H1 (cell line): ENCODE data around the gene RPS26. TPM values are rescaled to one million over a fixed set of nuclear protein-coding genes. Genes with fewer than 3 reads are reported as not detected.

Experiments
- CTCF ChIA-PET: fragments of 300-600 bp; sonication (Branson Sonifier 250); formaldehyde crosslinking; loops from one replicate; lab custom pipeline; 2021; ENCODE audit not compliant: partially characterized antibody; lab: Charles Lee
- POLR2A ChIA-PET: fragments of 300-600 bp; sonication (Branson Sonifier 250); formaldehyde crosslinking; loops from one replicate; lab custom pipeline; 2021; ENCODE audit warnings: inconsistent platforms; ENCODE audit not compliant: partially characterized antibody; lab: Charles Lee
- DNase-seq, 2 experiments: peaks; one replicate each; pipeline versions ENCODE4 v3.0.0 to v3.0.0-alpha.2; 2010 to 2022; ENCODE audit warnings: low spot score in 2 of 2, low read depth in 1 of 2, mixed read lengths in 1 of 2
- FAIRE-seq: peaks from 2 replicates; lab custom pipeline; 2011; peaks lifted over from hg19 to GRCh38; lab: Jason Lieb, UNC
- H2AFZ ChIP-seq: 2 replicates; pipeline ENCODE4 v1.8.1; 2012; ENCODE audit warnings: low read length, inconsistent platforms
- H2AK5ac ChIP-seq: 2 replicates; pipeline ENCODE4 v1.6.1; 2013; ENCODE audit warnings: low read depth, low read length
- H2BK120ac ChIP-seq: replicated peaks from 2 replicates; pipeline ENCODE3; 2013; ENCODE audit warnings: low read depth, low read length, inconsistent platforms
- H2BK12ac ChIP-seq: 2 replicates; pipeline ENCODE4 v1.6.1; 2013; ENCODE audit warnings: low read depth, low read length
- H2BK15ac ChIP-seq: 2 replicates; pipeline ENCODE4 v1.6.1; 2013; ENCODE audit warnings: low read length
- H2BK20ac ChIP-seq: 2 replicates; pipeline ENCODE4 v1.6.1; 2013; ENCODE audit warnings: low read length
- H2BK5ac ChIP-seq: 2 replicates; pipeline ENCODE4 v1.6.1; 2013; ENCODE audit warnings: low read depth, low read length
- H3K14ac ChIP-seq: 2 replicates; pipeline ENCODE4 v1.6.1; 2013; ENCODE audit warnings: inconsistent platforms; ENCODE audit not compliant: insufficient read length
- H3K18ac ChIP-seq: 2 replicates; pipeline ENCODE4 v1.6.1; 2013; ENCODE audit warnings: low read length; ENCODE audit errors: extremely low read depth
- H3K23ac ChIP-seq: 2 replicates; pipeline ENCODE4 v1.6.1; 2013; ENCODE audit warnings: inconsistent platforms; ENCODE audit not compliant: insufficient read length
- H3K23me2 ChIP-seq: 2 replicates; pipeline ENCODE4 v1.6.1; 2013; ENCODE audit warnings: low read depth, low read length
- H3K27ac ChIP-seq: 2 replicates; pipeline ENCODE4 v1.6.1; 2011; ENCODE audit warnings: low read depth, low read length, inconsistent platforms
- H3K27me3 ChIP-seq, 4 experiments: replicated peaks in 1 of 4; 1 replicate in 1 of 4; 2 replicates in 3 of 4; pipeline versions ENCODE4 v1.6.1 to v1.8.1; 2011 to 2013; ENCODE audit warnings: low read length in 3 of 4, mild to moderate bottlenecking in 3 of 4, inconsistent platforms in 2 of 4, mixed read lengths in 2 of 4, moderate library complexity in 1 of 4; ENCODE audit not compliant: control insufficient read depth in 3 of 4, insufficient read depth in 3 of 4; ENCODE audit errors: extremely low read depth in 1 of 4
- H3K36me3 ChIP-seq, 4 experiments: 2 replicates each; pipeline versions ENCODE4 v1.6.1 to v1.8.1; 2011 to 2013; ENCODE audit warnings: mild to moderate bottlenecking in 4 of 4, low read length in 3 of 4, moderate library complexity in 2 of 4, control low read depth in 1 of 4, inconsistent platforms in 1 of 4; ENCODE audit not compliant: insufficient read depth in 4 of 4, control insufficient read depth in 2 of 4
- H3K4ac ChIP-seq: replicated peaks from 2 replicates; pipeline ENCODE3; 2013; ENCODE audit warnings: low read length, low read depth, mixed read lengths, inconsistent platforms; ENCODE audit not compliant: insufficient read length
- H3K4me1 ChIP-seq, 4 experiments: replicated peaks in 1 of 4; 1 replicate in 1 of 4; 2 replicates in 3 of 4; pipeline versions ENCODE4 v1.6.1 to v1.8.1; 2011 to 2013; ENCODE audit warnings: low read length in 3 of 4, inconsistent platforms in 2 of 4, mixed read lengths in 1 of 4; ENCODE audit not compliant: insufficient read depth in 4 of 4, control insufficient read depth in 3 of 4
- H3K4me2 ChIP-seq, 2 experiments: 2 replicates each; pipeline versions ENCODE4 v1.6.1 to v1.8.1; 2011 to 2013; ENCODE audit warnings: low read depth in 2 of 2, low read length in 2 of 2, control low read depth in 1 of 2, inconsistent platforms in 1 of 2, mild to moderate bottlenecking in 1 of 2; ENCODE audit not compliant: insufficient read depth in 1 of 2
- H3K4me3 ChIP-seq, 4 experiments: fragments of 200-600, 300-600 bp in 1 of 4; sonication (generic), shearing (Covaris generic), sonication (Bioruptor Twin) in 1 of 4; 2 replicates each; pipeline versions ENCODE4 v1.5.1 to v1.8.1; 2011 to 2016; ENCODE audit warnings: low read length in 4 of 4, low read depth in 3 of 4, control low read depth in 2 of 4, inconsistent platforms in 2 of 4, mild to moderate bottlenecking in 2 of 4, mixed read lengths in 1 of 4, moderate library complexity in 1 of 4; ENCODE audit not compliant: insufficient read depth in 2 of 4; ENCODE audit errors: extremely low read depth in 1 of 4
- H3K56ac ChIP-seq: replicated peaks from 2 replicates; pipeline ENCODE3; 2013; ENCODE audit warnings: low read depth, mild to moderate bottlenecking, mixed read lengths, low read length, inconsistent platforms; ENCODE audit not compliant: insufficient read length
- H3K79me1 ChIP-seq: 2 replicates; pipeline ENCODE4 v1.6.1; 2013; ENCODE audit warnings: low read depth, low read length, control low read depth
- H3K79me2 ChIP-seq, 2 experiments: 2 replicates each; pipeline versions ENCODE4 v1.6.1 to v1.8.1; 2012 to 2013; ENCODE audit warnings: low read length in 2 of 2, mild to moderate bottlenecking in 2 of 2, inconsistent platforms in 1 of 2; ENCODE audit not compliant: insufficient read depth in 2 of 2, control insufficient read depth in 1 of 2
- H3K9ac ChIP-seq, 4 experiments: replicated peaks in 1 of 4; 1 replicate in 1 of 4; 2 replicates in 3 of 4; pipeline versions ENCODE4 v1.6.1 to v1.8.1; 2011 to 2013; ENCODE audit warnings: low read depth in 3 of 4, low read length in 3 of 4, control low read depth in 2 of 4, mild to moderate bottlenecking in 2 of 4, moderate library complexity in 2 of 4, inconsistent platforms in 1 of 4; ENCODE audit errors: extremely low read depth in 1 of 4
- H3K9me3 ChIP-seq, 2 experiments: 2 replicates each; pipeline versions ENCODE4 v1.6.1 to v1.8.1; 2012 to 2013; ENCODE audit warnings: mild to moderate bottlenecking in 2 of 2, moderate library complexity in 2 of 2, control low read depth in 1 of 2, inconsistent platforms in 1 of 2, low read depth in 1 of 2, low read length in 1 of 2, mixed read lengths in 1 of 2; ENCODE audit not compliant: insufficient read depth in 2 of 2
- H4K20me1 ChIP-seq, 2 experiments: replicated peaks in 1 of 2; 2 replicates each; pipeline versions ENCODE3 to v1.8.1; 2011 to 2013; ENCODE audit warnings: inconsistent platforms in 2 of 2, low read length in 2 of 2, mild to moderate bottlenecking in 1 of 2; ENCODE audit not compliant: insufficient read depth in 2 of 2, control insufficient read depth in 1 of 2
- H4K5ac ChIP-seq: 2 replicates; pipeline ENCODE4 v1.6.1; 2013; ENCODE audit warnings: low read length, low read depth, mixed read lengths, inconsistent platforms; ENCODE audit not compliant: insufficient read length
- H4K8ac ChIP-seq: 2 replicates; pipeline ENCODE4 v1.8.0; 2013; ENCODE audit warnings: mild to moderate bottlenecking, moderate library complexity, low read length, inconsistent platforms; ENCODE audit not compliant: insufficient read depth; ENCODE audit errors: extremely low read depth
- H4K91ac ChIP-seq: replicated peaks from 2 replicates; pipeline ENCODE3; 2013; ENCODE audit warnings: low read length, mixed read lengths, inconsistent platforms; ENCODE audit not compliant: insufficient read length
- ATF2 ChIP-seq: IDR thresholded peaks from 2 replicates; pipeline ENCODE4 v1.6.1; 2012; ENCODE audit warnings: low read length, inconsistent platforms
- CBX8 ChIP-seq: fragments of 300-800, 300-1000 bp; sonication (generic); IDR thresholded peaks from 2 replicates; pipeline ENCODE4 v1.7.1; 2016; ENCODE audit warnings: low read depth, low read length, borderline replicate concordance
- E2F6 ChIP-seq: IDR thresholded peaks from 2 replicates; pipeline ENCODE4 v1.6.1; 2012; ENCODE audit warnings: inconsistent platforms
- GABPA ChIP-seq: IDR thresholded peaks from 2 replicates; pipeline ENCODE4 v1.6.1; 2011; ENCODE audit warnings: mild to moderate bottlenecking, low read length, moderate library complexity, borderline replicate concordance; ENCODE audit not compliant: insufficient read depth
- JUND ChIP-seq: IDR thresholded peaks from 2 replicates; pipeline ENCODE4 v1.6.1; 2011; ENCODE audit warnings: mild to moderate bottlenecking, improper control_type of control experiment, low read length
- MAX ChIP-seq: IDR thresholded peaks from 2 replicates; pipeline ENCODE4 v1.6.1; 2012; ENCODE audit warnings: inconsistent platforms
- USF2 ChIP-seq: IDR thresholded peaks from 2 replicates; pipeline ENCODE4 v1.6.1; 2011; ENCODE audit warnings: low read length, improper control_type of control experiment
- WGBS, 2 experiments: shearing (Covaris generic) in 1 of 2; methylation state at CpG; one replicate each; pipeline versions ENCODE4 v1.1.6 to v1.1.7; 2013 to 2015; ENCODE audit warnings: low lambda C conversion rate in 2 of 2, mixed read lengths in 2 of 2, inconsistent platforms in 1 of 2, low coverage in 1 of 2, missing lambda C conversion rate in 1 of 2; ENCODE audit not compliant: insufficient replicate concordance in 2 of 2, insufficient coverage in 1 of 2, insufficient read length in 1 of 2; ENCODE audit errors: extremely low coverage in 1 of 2, missing lambda C conversion rate in 1 of 2; 5-methylcytosine and 5-hydroxymethylcytosine counted together
- polyA plus RNA-seq, 7 experiments: library from polyadenylated mRNA; depleted of rRNA in 3 of 7; stranded (reverse) in 5 of 7; unstranded in 2 of 7; fragments of >200 nt in 5 of 7; fragments of 200-250 nt in 2 of 7; gene quantifications; 1 replicate in 5 of 7; 2 replicates in 1 of 7; 4 replicates in 1 of 7; pipeline versions ENCODE4 v1.2.1 to v1.2.3, GENCODE V29; 2011 to 2013; ENCODE audit warnings: missing spikeins in 2 of 7, mixed read lengths in 2 of 7
- total RNA-seq: library from RNA; stranded (reverse); fragmentation: NEBNext Ultra II Directional; extraction: Animal tissue kit (Norgen Biotek cat#: 25700); gene quantifications from 2 replicates; pipeline ENCODE4 v1.2.1, GENCODE V29; 2021

The RPS26 gene
- total and polyA plus RNA-seq, 2 of the 8 experiments (the other 6 are each of a cell fraction or from before 2014, with no cell fraction given) = 53.4 to 1,922 TPM

- Histone ChIP-seq H3K9me3 (no peaks in the 10 kb centered on the region), H4K8ac (no peak overlapping the region)
These were observed 27.5 kb upstream of the RPS26 start for GRCh38 chr12:56014205-56014604.

More at GRCh38 chr12:56014205-56014604, 27.5 kb upstream of the RPS26 start:
- no peak overlapping the region for H3K9ac ChIP-seq
- no peak overlapping the region for H3K18ac ChIP-seq
- H4K5ac ChIP-seq = no peak overlapping the region
- H3K36me3 ChIP-seq = peaks cover 0 to 4% (median under 1%) of the 10 kb centered on the region in 4 experiments; a peak in 2 of 8 replicates
- H3K14ac ChIP-seq = no peak overlapping the region
- FAIRE-seq (no peak), DNase-seq (no peak)
- H2AFZ ChIP-seq = no peak overlapping the region
- no peak overlapping the region for H3K4me2 ChIP-seq
- H3K27me3 ChIP-seq = no peaks in the 10 kb centered on the region
- no peaks in the 10 kb centered on the region for H3K79me1 ChIP-seq
- no peak overlapping the region for H2BK120ac ChIP-seq
- H3K4me1 ChIP-seq = no peaks in the 10 kb centered on the region
- H4K20me1 ChIP-seq = no peaks in the 10 kb centered on the region
- CTCF ChIA-PET = interaction anchor here (0.8 to 18.1 kb wide), 4 partner anchors 19 to 33 kb away, joined by 3 to 256 read pairs (median 3); partner anchors contain the start of gene SUOX
- H3K4me3 ChIP-seq = no peak overlapping the region
- no peak overlapping the region for H2BK12ac ChIP-seq
- H2BK5ac ChIP-seq = no peak overlapping the region
- H3K27ac ChIP-seq = no peak overlapping the region
- H2BK20ac ChIP-seq = no peak overlapping the region
- no peaks in the 10 kb centered on the region; the same call in 1 of the 2 replicates for H3K23me2 ChIP-seq
- no peak overlapping the region for H4K91ac ChIP-seq
- TF ChIP-seq MAX = no peak
- no peak for TF ChIP-seq USF2
- no peak for TF ChIP-seq CBX8
- TF ChIP-seq JUND = no peak
- no peak for TF ChIP-seq E2F6
- no peak for TF ChIP-seq GABPA
- no peak for TF ChIP-seq ATF2
- no peak overlapping the region for H2AK5ac ChIP-seq
- no peak overlapping the region for H3K23ac ChIP-seq
- no peak overlapping the region for H2BK15ac ChIP-seq
- H3K79me2 ChIP-seq = no peaks in the 10 kb centered on the region
- H3K56ac ChIP-seq = no peak overlapping the region
- POLR2A ChIA-PET = interaction anchor here (1.1 to 1.6 kb wide), 4 partner anchors 17 to 89 kb away, joined by 3 to 4 read pairs (median 4); partner anchors contain the start of gene SUOX
- H3K4ac ChIP-seq = no peak overlapping the region
- WGBS, 2 experiments = 83% methylated on average over 2 of the region's 2 CpGs; no CpG with 5 or more reads in 1 of the 2 experiments
